Caco-2 (cell line): Measurements from ENCODE around the gene DYNLRB1. TPM values are rescaled to one million over a fixed set of nuclear protein-coding genes. Genes with fewer than 3 reads are reported as not detected.

Experiments used
- BruUV-seq: library from RNA; stranded (reverse); fragments of 400-500 nt; replicated peaks from 2 replicates; lab custom pipeline; 2021; lab: Mats Ljungman, UMichigan
- CTCF ChIA-PET: fragments of 300-600 bp; sonication (Branson Sonifier 250); formaldehyde crosslinking; loops from one replicate; lab custom pipeline; 2022; ENCODE audit warnings: antibody characterized with exemption; lab: Charles Lee
- POLR2A ChIA-PET: fragments of 300-600 bp; sonication (Branson Sonifier 250); formaldehyde crosslinking; loops from one replicate; lab custom pipeline; 2022; ENCODE audit warnings: antibody characterized with exemption; lab: Charles Lee
- DNase-seq, 2 experiments: peaks; one replicate each; pipeline versions ENCODE4 v3.0.0 to v3.0.0-alpha.2; 2020 to 2022
- H3K27me3 ChIP-seq: replicated peaks from 2 replicates; pipeline ENCODE4 v1.6.0; 2011; ENCODE audit warnings: low read length; ENCODE audit not compliant: control insufficient read depth, insufficient read depth
- H3K36me3 ChIP-seq: 2 replicates; pipeline ENCODE4 v1.5.1; 2011; ENCODE audit warnings: low read length; ENCODE audit not compliant: control insufficient read depth, insufficient read depth
- H3K4me1 ChIP-seq: fragments of 250-450 bp; sonication (Bioruptor Pico); 2 replicates; pipeline ENCODE4 v1.5.1; 2020; ENCODE audit warnings: mild to moderate bottlenecking
- H3K4me3 ChIP-seq: 2 replicates; pipeline ENCODE4 v1.5.1; 2011; ENCODE audit warnings: low read depth, mild to moderate bottlenecking, control low read depth, low read length
- H3K9me3 ChIP-seq: fragments of 250-450 bp; sonication (Bioruptor Pico); 2 replicates; pipeline ENCODE4 v1.5.1; 2020; ENCODE audit warnings: mild to moderate bottlenecking, moderate library complexity
- H3K27ac Mint-ChIP-seq: one replicate; pipeline ENCODE4 v1.8.0; 2022; ENCODE audit warnings: mixed read lengths; ENCODE audit not compliant: unreplicated experiment
- H3K27me3 Mint-ChIP-seq: one replicate; pipeline ENCODE4 v1.8.0; 2022; ENCODE audit warnings: mixed read lengths; ENCODE audit not compliant: insufficient read depth, unreplicated experiment
- H3K36me3 Mint-ChIP-seq: one replicate; pipeline ENCODE4 v1.8.0; 2022; ENCODE audit warnings: mild to moderate bottlenecking, mixed read lengths; ENCODE audit not compliant: insufficient read depth, unreplicated experiment
- H3K4me1 Mint-ChIP-seq: one replicate; pipeline ENCODE4 v1.8.0; 2022; ENCODE audit warnings: low read depth, mixed read lengths; ENCODE audit not compliant: unreplicated experiment
- H3K4me3 Mint-ChIP-seq: one replicate; pipeline ENCODE4 v1.8.0; 2022; ENCODE audit warnings: mild to moderate bottlenecking, moderate library complexity, mixed read lengths; ENCODE audit not compliant: unreplicated experiment
- H3K9me3 Mint-ChIP-seq: one replicate; pipeline ENCODE4 v1.8.0; 2022; ENCODE audit warnings: mixed read lengths; ENCODE audit not compliant: unreplicated experiment
- intact Hi-C: fragments of 100-400 bp; cut with micrococcal nuclease; formaldehyde crosslinking; loops from one replicate; pipeline ENCODE4 v1.10.0; 2022; ENCODE audit not compliant: unreplicated experiment
- total RNA-seq: library from RNA; stranded (reverse); gene quantifications from 2 replicates; pipeline ENCODE4 v1.2.3, GENCODE V29; 2022
- TF ChIP-seq, protein P1 (sequence below), 2 experiments: fragments of 200-600 bp in 1 of 2; IDR thresholded peaks; 1 replicate in 1 of 2; 2 replicates in 1 of 2; pipeline versions ENCODE4 v1.5.1 to v1.8.0; 2011 to 2022; ENCODE audit warnings: antibody characterized with exemption in 1 of 2, control low read depth in 1 of 2, inconsistent platforms in 1 of 2, low read depth in 1 of 2, low read length in 1 of 2, mild to moderate bottlenecking in 1 of 2, moderate library complexity in 1 of 2; ENCODE audit not compliant: insufficient read depth in 1 of 2, severe bottlenecking in 1 of 2, unreplicated experiment in 1 of 2

DYNLRB1 gene
- total RNA-seq, 1 experiment from 2014 or later, result 359 TPM

DNA sequence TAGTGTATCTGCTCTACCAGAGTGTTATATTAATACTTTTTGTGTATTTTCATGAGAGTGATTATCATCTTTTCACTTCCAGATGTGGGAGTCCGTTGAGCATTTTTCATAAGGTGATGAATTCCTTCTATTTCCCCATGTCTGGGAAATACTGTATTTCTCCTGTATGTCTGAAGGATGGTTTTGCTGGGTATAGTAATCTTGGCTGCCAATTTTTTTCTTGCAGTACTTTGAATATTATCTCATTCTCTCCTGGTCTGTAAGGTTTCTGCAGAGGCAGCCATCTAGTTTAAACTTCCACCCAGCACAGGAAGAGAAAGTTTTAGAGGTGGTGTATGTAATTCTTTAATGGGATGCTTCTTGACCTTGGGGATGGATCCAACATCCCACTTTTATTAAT, 15.4 kb upstream of the DYNLRB1 start:
- no peak overlapping the region for H3K27ac Mint-ChIP-seq
- no peak overlapping the region for H3K4me3 Mint-ChIP-seq
- no peaks in the 10 kb centered on the region for H3K27me3 ChIP-seq
- H3K4me3 ChIP-seq, result no peak overlapping the region
- intact Hi-C loops, result no loop called here
- peaks cover 12% of the 10 kb centered on the region for H3K9me3 Mint-ChIP-seq
- H3K27me3 Mint-ChIP-seq, result no peaks in the 10 kb centered on the region
- H3K36me3 ChIP-seq, result peaks cover 2% of the 10 kb centered on the region; the same call in 1 of the 2 replicates
- H3K9me3 ChIP-seq, result no peaks in the 10 kb centered on the region
- POLR2A ChIA-PET, result no interaction called here
- H3K36me3 Mint-ChIP-seq, result peaks cover 87% of the 10 kb centered on the region
- no peaks in the 10 kb centered on the region for H3K4me1 ChIP-seq
- no peak for DNase-seq
- TF ChIP-seq, protein P1, sequence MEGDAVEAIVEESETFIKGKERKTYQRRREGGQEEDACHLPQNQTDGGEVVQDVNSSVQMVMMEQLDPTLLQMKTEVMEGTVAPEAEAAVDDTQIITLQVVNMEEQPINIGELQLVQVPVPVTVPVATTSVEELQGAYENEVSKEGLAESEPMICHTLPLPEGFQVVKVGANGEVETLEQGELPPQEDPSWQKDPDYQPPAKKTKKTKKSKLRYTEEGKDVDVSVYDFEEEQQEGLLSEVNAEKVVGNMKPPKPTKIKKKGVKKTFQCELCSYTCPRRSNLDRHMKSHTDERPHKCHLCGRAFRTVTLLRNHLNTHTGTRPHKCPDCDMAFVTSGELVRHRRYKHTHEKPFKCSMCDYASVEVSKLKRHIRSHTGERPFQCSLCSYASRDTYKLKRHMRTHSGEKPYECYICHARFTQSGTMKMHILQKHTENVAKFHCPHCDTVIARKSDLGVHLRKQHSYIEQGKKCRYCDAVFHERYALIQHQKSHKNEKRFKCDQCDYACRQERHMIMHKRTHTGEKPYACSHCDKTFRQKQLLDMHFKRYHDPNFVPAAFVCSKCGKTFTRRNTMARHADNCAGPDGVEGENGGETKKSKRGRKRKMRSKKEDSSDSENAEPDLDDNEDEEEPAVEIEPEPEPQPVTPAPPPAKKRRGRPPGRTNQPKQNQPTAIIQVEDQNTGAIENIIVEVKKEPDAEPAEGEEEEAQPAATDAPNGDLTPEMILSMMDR (IDR thresholded peaks at IDR 0.05; ENCODE audit: insufficient read depth in 1 of 2, low read depth in 1 of 2, low read length in 1 of 2, severe bottlenecking in 1 of 2, unreplicated experiment in 1 of 2), result no peak
- CTCF ChIA-PET, result no interaction called here
- BruUV-seq, result no TSS peak
- H3K4me1 Mint-ChIP-seq, result no peaks in the 10 kb centered on the region

DNA sequence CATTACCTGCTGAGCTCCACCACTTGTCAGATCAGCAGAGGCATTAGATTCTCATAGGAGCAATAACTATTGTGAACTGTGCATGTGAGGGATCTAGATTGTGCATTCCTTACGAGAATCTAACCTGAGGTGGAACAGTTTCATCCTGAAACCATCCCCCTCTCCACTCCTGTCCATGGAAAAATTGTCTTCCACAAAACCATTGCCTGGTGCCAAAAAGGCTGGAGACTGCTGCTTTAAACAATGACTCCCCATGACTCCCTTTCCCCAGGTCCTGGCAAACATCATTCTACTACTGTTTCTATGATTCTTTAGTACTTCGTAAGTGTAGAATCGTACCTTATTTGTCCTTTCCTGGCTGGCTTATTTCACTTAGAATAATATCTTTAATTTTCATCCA, 9.7 kb upstream of the DYNLRB1 start:
- TF ChIP-seq, protein P1 (IDR thresholded peaks at IDR 0.05; ENCODE audit: insufficient read depth in 1 of 2, low read depth in 1 of 2, low read length in 1 of 2, severe bottlenecking in 1 of 2, unreplicated experiment in 1 of 2), result no peak
- intact Hi-C loops, result no loop called here
- CTCF ChIA-PET, result interaction anchor here (1.1 kb wide), 1 partner anchor 194 kb away, joined by 5 read pairs; no protein-coding TSS in a partner anchor
- BruUV-seq, result no TSS peak
- H3K4me1 Mint-ChIP-seq, result no peaks in the 10 kb centered on the region
- Histone ChIP-seq H3K36me3 (peaks cover 4% of the 10 kb centered on the region; the same call in 1 of the 2 replicates), H3K9me3 (no peaks in the 10 kb centered on the region), H3K4me3 (no peak overlapping the region), H3K4me1 (no peaks in the 10 kb centered on the region), H3K27me3 (no peaks in the 10 kb centered on the region)
- POLR2A ChIA-PET, result interaction anchor here (0.6 kb wide), 1 partner anchor 101 kb away, joined by 5 read pairs; no protein-coding TSS in a partner anchor
- no peaks in the 10 kb centered on the region for H3K9me3 Mint-ChIP-seq
- no peaks in the 10 kb centered on the region for H3K27me3 Mint-ChIP-seq
- no peak overlapping the region for H3K27ac Mint-ChIP-seq
- H3K36me3 Mint-ChIP-seq, result peaks cover 82% of the 10 kb centered on the region
- DNase-seq, result no peak
- H3K4me3 Mint-ChIP-seq, result no peak overlapping the region

DNA sequence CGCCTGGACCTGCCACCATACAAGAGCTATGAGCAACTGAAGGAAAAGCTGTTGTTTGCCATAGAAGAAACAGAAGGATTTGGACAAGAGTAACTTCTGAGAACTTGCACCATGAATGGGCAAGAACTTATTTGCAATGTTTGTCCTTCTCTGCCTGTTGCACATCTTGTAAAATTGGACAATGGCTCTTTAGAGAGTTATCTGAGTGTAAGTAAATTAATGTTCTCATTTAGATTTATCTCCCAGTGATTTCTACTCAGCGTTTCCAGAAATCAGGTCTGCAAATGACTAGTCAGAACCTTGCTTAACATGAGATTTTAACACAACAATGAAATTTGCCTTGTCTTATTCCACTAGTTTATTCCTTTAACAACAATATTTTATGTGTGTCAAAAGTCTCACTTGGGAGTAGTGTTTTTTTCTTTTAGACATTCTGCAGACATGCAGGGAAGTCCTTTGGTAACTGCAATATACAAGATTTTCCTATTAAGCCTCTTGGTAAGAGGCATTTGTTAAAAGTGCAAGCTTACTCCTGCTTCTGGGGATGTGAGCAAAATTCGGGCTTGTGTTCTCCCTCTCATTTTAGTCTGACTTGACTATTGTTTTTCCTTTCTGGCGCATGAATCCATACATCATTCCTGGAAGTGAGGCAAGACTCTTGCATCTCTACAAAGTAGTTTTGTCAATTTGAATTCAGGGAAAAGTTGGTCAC, 8.4 kb upstream of the DYNLRB1 start:
- Histone ChIP-seq H3K9me3 (no peaks in the 10 kb centered on the region), H3K36me3 (peaks cover 4% of the 10 kb centered on the region; the same call in 1 of the 2 replicates), H3K4me3 (no peak overlapping the region), H3K4me1 (no peaks in the 10 kb centered on the region), H3K27me3 (no peaks in the 10 kb centered on the region)
- ChIA-PET CTCF (no interaction called here), POLR2A (no interaction called here)
- intact Hi-C loops, result no loop called here
- H3K36me3 Mint-ChIP-seq, result peaks cover 89% of the 10 kb centered on the region
- no peak for DNase-seq
- no peak overlapping the region for H3K4me3 Mint-ChIP-seq
- H3K4me1 Mint-ChIP-seq, result no peaks in the 10 kb centered on the region
- TF ChIP-seq, protein P1 (IDR thresholded peaks at IDR 0.05; ENCODE audit: insufficient read depth in 1 of 2, low read depth in 1 of 2, low read length in 1 of 2, severe bottlenecking in 1 of 2, unreplicated experiment in 1 of 2), result no peak
- no peaks in the 10 kb centered on the region for H3K9me3 Mint-ChIP-seq
- no peak overlapping the region for H3K27ac Mint-ChIP-seq
- no TSS peak for BruUV-seq
- H3K27me3 Mint-ChIP-seq, result no peaks in the 10 kb centered on the region
